Measurements from ENCODE around the gene LBHD1. TPM values are rescaled to one million over a fixed set of nuclear protein-coding genes. Genes with fewer than 3 reads are reported as not detected.
"Not testable (repeated sequence)": the region's sequence is repeated elsewhere in the genome, so short reads cannot be mapped to it uniquely, and the experiment has no call there.

LBHD1 gene
- total and polyA plus RNA-seq, 8 donors = 1.4 to 21.7 (median 3.8) TPM

- intact Hi-C loops (cut with DNase I) = no loop called here
- WGBS, 2 donors = 1% methylated on average over 47 to 77 of the region's 77 CpGs
- Histone ChIP-seq H3K27ac (peak within 1 kb of the TSS; percentile 49 to 84 (median 78)), H3K4me3 (peak within 1 kb of the TSS; percentile 55 to 79 (median 62)), H3K9me3 (no peaks in the 10 kb centered on the region), H3K4me1 (peaks cover 0 to 9% (median 7%) of the 10 kb centered on the region in 3 donors), H3K27me3 (no peaks in the 10 kb centered on the region), H3K36me3 (peaks cover 5 to 15% (median 13%) of the 10 kb centered on the region in 3 donors)
- DNase-seq = peak; percentile 97 to 100 (median 99)
- TF ChIP-seq CTCF (IDR thresholded peaks at IDR 0.05) = no peak
- FAIRE-seq = no peak
- peak; percentile 98 to 99 (median 98) for ATAC-seq
Measured at GRCh38 chr11:62621567-62622470, 50.2 kb downstream of the LBHD1 start, which contains the start of gene B3GAT3. Gene B3GAT3 (minus strand): TSS chr11:62621986. CDS start chr11:62621947, 39 bp downstream.

DNA sequence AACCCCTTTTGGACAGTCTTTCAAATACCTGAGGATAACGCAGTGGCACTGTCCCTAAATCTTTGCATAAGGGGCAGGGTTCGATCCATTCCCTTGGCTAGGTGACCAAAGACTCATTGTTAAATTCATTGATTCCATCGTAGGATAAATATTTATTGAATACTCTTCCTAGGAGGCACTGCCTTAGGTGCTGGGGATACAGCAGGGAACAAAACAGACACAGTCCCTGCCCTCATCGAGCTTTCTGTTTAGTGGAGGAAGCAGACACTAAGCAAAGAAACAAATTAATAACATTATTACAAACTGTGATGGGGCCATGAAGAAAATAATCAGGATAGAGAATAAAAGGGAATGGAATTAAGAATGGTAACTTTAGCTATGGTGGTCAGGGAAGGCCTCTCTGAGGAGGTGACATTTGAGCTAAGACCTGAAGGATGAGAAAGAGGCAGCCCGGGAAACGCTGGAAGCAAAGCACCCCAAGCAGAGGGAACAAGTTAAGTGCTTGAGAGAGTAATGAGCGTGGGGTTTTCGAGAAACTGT lies 51.0 kb downstream of the LBHD1 start:
- no peak for DNase-seq
- Histone ChIP-seq H3K27me3 (no peaks in the 10 kb centered on the region), H3K4me1 (peaks cover 0 to 9% (median 7%) of the 10 kb centered on the region in 3 donors), H3K9me3 (no peaks in the 10 kb centered on the region), H3K27ac (peak overlapping the region; percentile 49 to 84 (median 78)), H3K36me3 (peaks cover under 1 to 8% (median 6%) of the 10 kb centered on the region in 3 donors), H3K4me3 (peak overlapping the region; percentile 55 to 79 (median 62))
- FAIRE-seq = no peak
- WGBS, 2 donors = 21 to 23% methylated on average over 8 of the region's 8 CpGs
- ATAC-seq = no peak
- TF ChIP-seq CTCF (IDR thresholded peaks at IDR 0.05) = no peak
- intact Hi-C loops (cut with DNase I) = no loop called here

GRCh38 chr11:62616957-62617356 lies 55.1 kb downstream of the LBHD1 start:
- H3K27ac ChIP-seq; DNase-seq; FAIRE-seq; H3K27me3 ChIP-seq; H3K36me3 ChIP-seq; ATAC-seq; H3K9me3 ChIP-seq; intact Hi-C loops (cut with DNase I); H3K4me1 ChIP-seq; H3K4me3 ChIP-seq: not testable (repeated sequence)
- 92 to 94% methylated on average over 8 to 14 of the region's 14 CpGs for WGBS, 2 donors

- no peaks in the 10 kb centered on the region for H3K36me3 ChIP-seq
- FAIRE-seq (no peak), ATAC-seq (no peak), DNase-seq (no peak)
- no peak overlapping the region for H3K27ac ChIP-seq
- intact Hi-C loops (cut with DNase I) = no loop called here
- H3K27me3 ChIP-seq = no peaks in the 10 kb centered on the region
- no peaks in the 10 kb centered on the region for H3K9me3 ChIP-seq
- peaks cover 0 to 11% (median 0%) of the 10 kb centered on the region in 3 donors for H3K4me1 ChIP-seq
- H3K4me3 ChIP-seq = no peak overlapping the region
- TF ChIP-seq CTCF (IDR thresholded peaks at IDR 0.05) = no peak
- 87 to 96% methylated on average over 7 of the region's 7 CpGs for WGBS, 2 donors
Measured at GRCh38 chr11:62615521-62615920, 56.5 kb downstream of the LBHD1 start.

- 75% methylated on average over 8 of the region's 8 CpGs for WGBS, 2 donors
- ATAC-seq (no peak), DNase-seq (peak in 1 of 6 donors; percentile 56), FAIRE-seq (no peak)
- H3K4me3 ChIP-seq = no peak overlapping the region
- H3K4me1 ChIP-seq = peaks cover 0 to 11% (median 0%) of the 10 kb centered on the region in 3 donors
- H3K36me3 ChIP-seq = no peaks in the 10 kb centered on the region
- H3K9me3 ChIP-seq = no peaks in the 10 kb centered on the region
- TF ChIP-seq CTCF (IDR thresholded peaks at IDR 0.05) = no peak
- intact Hi-C loops (cut with DNase I) = no loop called here
- no peak overlapping the region for H3K27ac ChIP-seq
- H3K27me3 ChIP-seq = no peaks in the 10 kb centered on the region
Measured at GRCh38 chr11:62614275-62614674, 57.8 kb downstream of the LBHD1 start.
